Esophagus muscularis mucosa (tissue), 2 donors: Measurements from ENCODE around the gene HNRNPL.

Experiments
- EP300 ChIP-seq: sonication (generic); formaldehyde crosslinking; IDR thresholded peaks from one replicate; pipeline ENCODE4 v1.6.1; 2017; ENCODE audit warnings: antibody characterized with exemption
- POLR2A ChIP-seq: fragments of 450-650 bp; IDR thresholded peaks from one replicate; pipeline ENCODE4 v1.6.1; 2017; ENCODE audit warnings: antibody characterized with exemption, moderate library complexity, mild to moderate bottlenecking, low read depth

GRCh38 chr19:38893341-38893771 is 43.6 kb upstream of the HNRNPL start:
- no peak for TF ChIP-seq POLR2A
- TF ChIP-seq EP300: no peak
